GM12892 (cell line): ENCODE measurements around the gene ATXN2.
"Not testable (repeated sequence)": the region's sequence is repeated elsewhere in the genome, so short reads cannot be mapped to it uniquely, and the experiment has no call there.

Experiments
- POLR2A ChIP-seq: IDR thresholded peaks from 2 replicates; pipeline ENCODE4 v1.6.1; 2011; ENCODE audit warnings: low read depth, low read length, control low read depth
- POLR2AphosphoS5 ChIP-seq: IDR thresholded peaks from 2 replicates; pipeline ENCODE4 v1.6.1; 2011; ENCODE audit warnings: low read depth, low read length, control low read depth
- TAF1 ChIP-seq: IDR thresholded peaks from 2 replicates; pipeline ENCODE4 v1.6.1; 2011; ENCODE audit warnings: low read depth, mild to moderate bottlenecking, control low read depth, low read length, borderline replicate concordance

GRCh38 chr12:111492979-111493378 lies 106.1 kb downstream of the ATXN2 start:
- TF ChIP-seq POLR2AphosphoS5, POLR2A, TAF1: not testable (repeated sequence)
